NCI-H524 (cell line): ENCODE data around the gene KATNB1.
"Not testable (repeated sequence)": the region's sequence is repeated elsewhere in the genome, so short reads cannot be mapped to it uniquely, and the experiment has no call there.

Source experiments
- DNase-seq, 2 experiments: peaks; one replicate each; lab custom pipeline; 2025; lab: John Stamatoyannopoulos, UW

Gene KATNB1

DNA sequence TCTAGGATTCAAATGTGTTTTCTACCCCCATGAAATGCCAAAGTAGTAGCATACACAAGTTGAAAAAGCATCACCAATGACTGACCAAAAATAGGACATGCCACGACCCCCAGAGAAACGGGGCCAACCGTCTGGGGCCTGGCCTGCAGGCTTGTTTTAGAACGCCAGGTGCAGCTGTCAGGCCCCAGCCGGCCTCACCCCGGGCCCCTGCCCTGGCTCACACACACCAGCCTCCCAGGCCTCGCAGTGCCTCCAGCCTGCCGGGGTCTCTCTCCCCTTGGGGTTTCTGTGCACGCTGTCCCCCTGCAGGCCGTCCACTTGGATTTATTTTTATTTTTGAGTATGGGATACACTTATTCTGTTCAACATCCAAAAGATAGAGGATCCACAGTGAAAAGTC is 7.9 kb downstream of the KATNB1 start:
- DNase-seq = no peak

DNA sequence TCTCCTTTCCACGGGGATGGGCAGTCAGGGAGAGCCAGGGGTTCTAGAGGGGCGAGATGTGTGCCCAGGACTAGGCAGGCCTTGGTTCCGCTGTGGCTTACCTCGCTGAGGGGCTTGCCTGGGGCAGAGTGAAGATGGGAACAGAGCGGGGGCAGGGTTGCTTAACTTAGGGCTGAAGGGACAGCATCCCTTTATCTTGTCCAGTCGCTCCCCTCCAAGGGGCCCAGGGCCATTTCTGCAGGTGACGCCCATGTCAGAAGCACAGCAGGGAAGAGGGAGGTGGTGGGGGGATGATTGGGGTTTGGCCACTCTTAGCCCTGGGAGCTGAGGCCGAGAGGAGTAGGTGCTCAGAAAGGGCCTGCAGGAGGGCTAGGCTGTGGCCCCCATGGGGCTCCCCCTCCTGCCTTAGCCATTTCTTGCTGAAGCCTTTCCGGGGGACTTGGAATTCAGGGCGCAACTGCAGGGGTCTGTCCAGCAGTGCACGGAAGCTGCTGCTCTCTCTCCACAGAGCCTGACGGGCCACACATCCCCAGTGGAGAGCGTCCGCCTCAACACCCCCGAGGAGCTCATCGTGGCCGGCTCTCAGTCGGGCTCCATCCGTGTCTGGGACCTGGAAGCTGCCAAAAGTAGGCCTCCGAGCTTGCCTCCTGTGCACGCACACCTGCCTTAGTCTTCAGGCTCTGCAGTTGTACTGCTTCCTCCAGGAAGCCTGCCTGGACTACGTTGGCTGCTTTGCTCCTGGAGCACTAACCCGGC is 8.5 kb downstream of the KATNB1 start:
- DNase-seq = no peak

DNA sequence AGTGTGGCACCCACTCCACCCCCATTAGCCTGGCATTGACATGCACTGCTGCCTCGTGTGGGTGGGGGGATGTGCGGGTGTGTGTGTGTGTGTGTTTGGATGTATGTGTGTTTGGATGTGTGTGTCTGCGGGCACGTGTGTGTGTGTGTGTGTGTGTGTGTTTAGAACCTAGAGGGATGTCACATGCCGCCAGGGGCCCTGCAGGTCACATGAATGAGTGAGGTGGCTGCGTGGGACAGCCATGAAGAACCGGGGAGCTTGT is 9.0 kb downstream of the KATNB1 start:
- DNase-seq = no peak

DNA sequence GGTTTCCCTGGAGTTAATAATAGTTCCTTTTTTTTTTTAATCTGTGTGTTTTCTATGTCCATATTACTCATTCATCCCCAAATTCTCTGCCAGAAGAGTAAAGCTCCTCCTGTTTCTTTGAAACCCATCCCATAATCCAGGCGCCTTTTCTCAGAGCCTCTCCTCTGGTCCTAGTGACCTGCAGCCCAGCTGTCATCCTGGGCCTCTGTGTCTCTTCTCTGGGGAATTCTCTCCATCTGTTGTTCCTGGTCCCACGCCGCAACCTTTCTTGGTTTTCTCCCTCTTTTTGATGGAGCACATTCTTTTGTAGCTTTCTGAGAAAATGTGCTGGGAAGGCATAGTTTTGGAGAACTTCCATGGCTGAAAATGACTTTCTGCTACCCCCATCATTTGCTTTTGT is 10.2 kb downstream of the KATNB1 start:
- peak; percentile 52 to 76 for DNase-seq

DNA sequence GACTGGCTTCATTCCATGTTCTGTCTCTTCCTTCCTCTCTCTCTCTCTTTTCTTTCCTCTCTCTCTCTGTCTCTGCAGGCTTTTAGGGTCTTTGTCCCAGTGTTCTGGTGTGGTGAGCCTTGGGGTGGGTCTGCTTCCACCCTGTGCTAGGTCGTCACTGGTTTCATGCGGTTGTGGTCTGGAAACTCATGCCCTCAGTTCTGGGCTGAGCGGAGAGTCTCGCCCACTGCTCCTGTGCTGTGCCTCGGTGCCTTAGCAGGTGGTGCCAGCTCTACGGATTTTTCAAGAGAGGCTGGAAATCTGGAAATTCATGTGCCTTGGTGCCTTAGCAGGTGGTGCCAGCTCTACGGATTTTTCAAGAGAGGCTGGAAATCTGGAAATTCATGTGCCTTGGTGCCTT is 10.7 kb downstream of the KATNB1 start:
- DNase-seq = not testable (repeated sequence)

DNA sequence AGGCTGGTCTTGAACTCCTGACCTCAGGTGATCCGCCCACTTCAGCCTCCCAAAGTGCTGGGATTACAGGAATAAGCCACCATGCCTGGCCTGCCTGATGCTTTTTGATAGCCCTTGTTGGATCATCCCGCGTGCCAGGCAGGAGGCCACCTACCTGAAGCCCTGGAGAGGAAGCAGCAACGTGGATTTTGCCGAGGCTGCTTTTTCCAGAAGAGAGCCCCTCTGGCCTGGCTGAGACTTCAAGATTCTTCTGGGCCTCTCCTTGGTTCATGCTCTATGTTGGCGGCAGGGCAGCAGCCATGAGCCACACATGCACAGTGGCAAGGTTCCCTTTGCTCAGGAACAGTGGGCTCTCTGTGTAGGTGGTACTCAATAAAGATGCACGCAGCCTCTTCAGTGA is 11.5 kb downstream of the KATNB1 start:
- no peak for DNase-seq

DNA sequence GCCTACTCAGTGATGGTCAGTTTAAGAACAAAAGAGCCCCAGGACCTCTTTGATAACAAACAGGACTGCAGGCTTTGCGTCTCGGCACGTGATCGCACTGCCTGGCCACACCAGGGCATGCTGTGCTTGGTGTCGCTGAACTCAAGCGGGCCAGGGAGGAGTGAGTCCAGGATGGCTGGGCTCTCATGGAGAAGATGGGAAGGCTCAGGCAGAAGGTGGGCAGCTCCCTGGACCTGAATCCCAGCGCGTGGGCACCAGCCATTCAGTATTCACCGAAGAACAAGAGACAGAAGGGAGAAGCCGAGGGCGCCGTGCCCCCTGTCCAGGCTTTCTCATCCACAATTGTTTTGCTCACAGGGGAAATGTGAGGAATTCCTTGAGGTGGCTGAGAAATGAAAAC is 11.9 kb downstream of the KATNB1 start:
- DNase-seq = no peak

DNA sequence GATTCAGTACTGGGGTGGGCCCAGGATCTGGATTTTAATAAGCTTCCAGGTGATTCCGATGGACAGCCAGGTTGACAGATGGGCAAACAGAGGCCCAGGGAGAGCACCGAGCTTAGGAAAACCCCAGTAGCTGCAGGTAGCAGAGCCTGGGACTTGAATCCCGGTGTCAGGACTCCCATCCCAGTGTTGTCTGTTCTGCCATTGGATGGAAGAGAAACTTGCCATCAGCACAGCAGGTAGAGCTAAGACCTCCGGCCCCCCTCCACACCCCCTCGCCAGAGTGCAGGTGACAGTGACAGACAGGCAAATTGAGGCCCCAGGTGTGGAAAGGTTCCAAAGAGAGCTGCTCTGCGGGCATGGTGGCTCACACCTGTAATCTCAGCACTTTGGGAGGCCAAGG is 12.4 kb downstream of the KATNB1 start:
- DNase-seq = no peak

DNA sequence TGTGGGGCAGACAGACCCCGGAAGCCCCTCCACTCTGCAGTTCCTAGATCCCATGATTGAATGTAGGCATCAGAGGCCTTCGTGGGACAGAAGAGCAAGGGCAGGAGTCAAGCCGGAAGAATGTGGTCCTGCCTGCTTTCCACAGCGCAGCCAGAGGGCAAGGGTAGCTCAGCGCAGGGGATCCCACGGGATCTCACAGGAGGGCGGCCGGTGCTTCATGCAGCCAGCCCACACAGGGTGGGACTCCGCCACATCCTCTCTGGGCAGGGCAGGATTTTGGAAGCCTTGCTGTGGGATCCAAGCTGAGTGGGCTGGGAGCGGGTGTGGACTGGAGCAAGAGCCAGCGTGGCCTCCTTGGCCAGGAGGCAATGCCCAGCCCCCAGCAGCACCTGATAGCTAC is 13.0 kb downstream of the KATNB1 start:
- no peak for DNase-seq

DNA sequence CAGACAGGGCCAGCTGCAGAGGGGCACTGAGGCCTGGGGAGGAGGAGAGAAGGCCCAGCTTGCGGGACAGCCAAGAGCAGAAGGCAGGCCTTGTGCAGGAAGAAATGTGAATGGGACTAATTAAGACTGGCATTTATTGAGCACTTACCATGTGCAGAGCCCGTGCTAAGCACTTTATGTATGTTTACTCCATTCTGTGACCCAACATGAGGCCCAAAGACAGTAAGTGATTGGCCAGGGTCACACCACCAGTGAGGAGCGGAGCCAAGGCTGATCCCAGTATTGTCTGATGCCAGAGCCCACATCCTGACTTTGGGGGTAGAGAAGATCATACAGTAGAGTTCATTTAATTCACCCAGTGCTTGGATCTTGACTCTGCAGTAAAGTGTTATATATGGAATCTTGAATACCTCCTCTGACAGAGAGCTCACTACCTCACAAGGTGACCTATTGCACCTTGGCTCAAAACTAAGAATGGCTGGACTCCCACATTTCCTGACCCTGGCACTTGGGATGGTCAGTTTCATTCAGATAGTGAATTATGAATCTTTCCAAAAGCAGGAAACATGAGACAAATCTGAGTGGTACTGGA is 13.6 kb downstream of the KATNB1 start:
- DNase-seq = no peak

DNA sequence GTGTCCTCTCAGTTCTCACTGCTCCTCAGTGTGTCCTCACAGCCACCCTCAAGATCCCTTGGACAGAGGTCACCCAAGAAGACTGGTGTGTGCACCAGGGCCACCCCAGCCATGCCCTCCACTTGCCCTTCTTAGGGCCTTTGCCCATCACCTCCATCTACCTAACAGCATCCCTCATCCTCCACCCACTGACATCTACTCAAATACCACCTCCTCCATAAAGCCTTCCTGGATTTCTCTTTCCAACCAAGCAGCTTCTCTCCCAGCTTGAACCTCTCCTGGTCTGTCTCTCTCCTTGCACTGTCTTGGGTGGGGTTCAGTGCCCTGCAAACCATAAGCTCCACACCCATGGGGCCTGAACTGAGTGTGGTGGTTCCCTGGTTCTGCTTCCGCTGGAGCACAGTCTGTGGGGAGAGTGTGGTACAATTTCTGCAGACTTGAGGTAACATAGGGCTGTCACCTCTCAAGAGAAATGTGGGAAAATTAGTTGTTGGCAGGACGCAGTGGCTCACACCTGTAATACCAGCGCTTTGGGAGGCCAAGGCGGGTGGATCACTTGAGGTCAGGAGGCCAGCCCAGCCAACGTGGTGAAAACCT is 14.4 kb downstream of the KATNB1 start:
- DNase-seq = no peak

DNA sequence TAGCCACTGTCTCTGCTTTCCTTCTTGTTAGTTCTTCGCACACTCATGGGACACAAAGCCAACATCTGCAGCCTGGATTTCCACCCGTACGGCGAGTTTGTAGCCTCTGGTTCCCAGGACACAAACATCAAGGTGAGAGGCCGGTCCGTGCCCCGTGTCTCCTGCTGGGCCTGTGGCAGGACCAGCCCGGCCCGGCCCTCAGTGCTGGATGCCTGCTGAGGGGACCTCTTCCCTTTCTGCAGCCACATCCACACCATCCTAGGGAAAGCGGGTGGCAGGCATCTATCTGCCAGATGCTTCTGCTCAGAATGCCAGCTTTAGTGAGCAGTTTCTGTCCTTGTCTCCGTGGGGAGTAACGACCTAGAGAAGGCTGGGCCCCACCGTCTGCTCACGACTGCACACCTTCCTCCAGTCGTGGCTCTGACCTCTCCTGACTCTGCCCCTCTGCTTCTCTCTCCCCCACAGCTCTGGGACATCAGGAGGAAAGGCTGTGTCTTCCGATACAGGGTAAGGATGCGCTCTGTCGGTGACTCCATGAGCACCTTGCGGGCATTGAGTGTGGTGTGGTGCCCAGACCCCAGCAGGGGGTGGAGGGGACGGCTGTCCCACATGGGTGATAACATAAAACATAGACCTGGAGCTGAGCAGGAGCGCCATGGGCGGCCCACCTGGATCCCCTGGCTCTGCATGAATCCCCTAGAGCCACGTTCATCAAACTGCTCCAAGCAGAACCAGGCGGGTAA is 15.4 kb downstream of the KATNB1 start:
- DNase-seq = no peak

DNA sequence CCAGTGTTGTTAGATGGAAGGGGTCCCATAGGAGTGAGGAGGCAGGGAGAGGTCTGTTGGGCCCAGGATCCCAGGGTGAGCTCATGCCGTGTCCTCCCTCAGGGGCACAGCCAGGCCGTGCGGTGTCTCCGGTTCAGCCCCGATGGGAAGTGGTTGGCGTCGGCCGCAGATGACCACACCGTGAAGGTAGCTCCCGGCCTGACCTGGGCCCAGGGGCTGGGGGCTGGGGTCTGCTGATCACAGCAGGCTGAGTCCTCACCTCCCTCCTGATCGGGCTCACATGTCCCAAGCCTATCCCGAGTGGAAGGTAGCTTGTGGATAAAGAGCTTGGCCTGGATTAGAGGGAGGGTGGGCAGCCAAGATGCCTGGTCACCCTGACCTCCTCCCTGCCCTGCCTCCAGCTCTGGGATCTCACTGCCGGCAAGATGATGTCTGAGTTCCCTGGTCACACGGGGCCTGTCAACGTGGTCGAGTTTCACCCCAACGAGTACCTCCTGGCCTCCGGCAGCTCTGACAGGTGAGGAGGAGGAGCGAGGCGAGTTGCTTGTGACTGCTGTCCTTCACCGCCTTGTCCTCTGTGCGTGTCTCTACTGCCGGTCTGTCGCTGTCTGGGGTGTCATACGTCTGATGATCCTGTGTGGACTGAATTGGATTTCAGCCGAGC is 16.1 kb downstream of the KATNB1 start:
- no peak for DNase-seq

DNA sequence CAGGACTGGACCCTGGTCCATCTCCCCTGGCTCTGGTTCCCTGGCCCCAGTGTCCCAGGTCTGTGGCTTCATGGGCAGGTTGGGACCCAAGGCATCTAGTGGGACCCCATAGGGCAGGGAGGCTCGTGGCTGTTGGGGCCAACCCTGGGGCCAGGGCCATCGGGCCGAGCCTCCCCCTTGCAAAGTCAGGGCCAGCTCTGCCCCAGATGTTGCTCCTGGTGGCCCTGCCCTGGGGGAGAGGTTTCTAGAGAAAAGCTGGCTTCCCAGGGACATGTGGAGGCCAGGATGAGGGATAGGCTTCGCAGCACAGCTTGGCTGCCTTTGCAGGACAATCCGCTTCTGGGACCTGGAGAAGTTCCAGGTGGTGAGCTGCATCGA is 16.6 kb downstream of the KATNB1 start:
- DNase-seq = no peak

DNA sequence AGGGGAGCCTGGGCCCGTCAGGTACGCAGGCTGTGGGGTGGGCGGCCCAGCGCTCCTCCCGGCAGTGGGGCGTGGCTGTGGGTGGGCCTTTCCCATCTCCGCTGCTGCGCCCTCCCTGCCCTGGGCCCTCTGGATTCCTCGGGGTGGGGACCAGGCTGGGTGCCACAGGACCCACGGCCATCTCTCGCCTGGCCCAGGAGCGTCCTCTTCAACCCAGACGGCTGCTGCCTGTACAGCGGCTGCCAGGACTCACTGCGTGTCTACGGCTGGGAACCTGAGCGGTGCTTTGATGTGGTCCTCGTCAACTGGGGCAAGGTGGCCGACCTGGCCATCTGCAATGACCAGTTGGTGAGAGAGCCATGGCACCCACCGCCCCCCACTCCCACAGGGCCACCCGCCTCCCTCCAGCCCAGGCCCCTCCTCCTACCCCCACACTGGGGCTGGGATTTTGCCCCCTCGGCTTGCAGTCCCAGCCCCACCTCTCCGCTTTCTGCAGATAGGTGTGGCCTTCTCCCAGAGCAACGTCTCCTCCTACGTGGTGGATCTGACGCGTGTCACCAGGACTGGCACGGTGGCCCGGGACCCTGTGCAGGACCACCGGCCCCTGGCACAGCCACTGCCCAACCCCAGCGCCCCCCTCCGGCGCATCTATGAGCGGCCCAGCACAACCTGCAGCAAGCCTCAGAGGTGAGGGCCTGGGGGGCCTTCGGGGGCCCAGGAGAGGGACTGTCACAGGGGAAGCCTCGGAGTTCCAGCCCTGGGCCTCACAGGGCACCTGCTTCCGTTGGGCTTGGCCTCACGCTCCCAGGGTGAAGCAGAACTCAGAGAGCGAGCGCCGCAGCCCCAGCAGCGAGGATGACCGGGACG is 17.2 kb downstream of the KATNB1 start:
- DNase-seq = no peak

DNA sequence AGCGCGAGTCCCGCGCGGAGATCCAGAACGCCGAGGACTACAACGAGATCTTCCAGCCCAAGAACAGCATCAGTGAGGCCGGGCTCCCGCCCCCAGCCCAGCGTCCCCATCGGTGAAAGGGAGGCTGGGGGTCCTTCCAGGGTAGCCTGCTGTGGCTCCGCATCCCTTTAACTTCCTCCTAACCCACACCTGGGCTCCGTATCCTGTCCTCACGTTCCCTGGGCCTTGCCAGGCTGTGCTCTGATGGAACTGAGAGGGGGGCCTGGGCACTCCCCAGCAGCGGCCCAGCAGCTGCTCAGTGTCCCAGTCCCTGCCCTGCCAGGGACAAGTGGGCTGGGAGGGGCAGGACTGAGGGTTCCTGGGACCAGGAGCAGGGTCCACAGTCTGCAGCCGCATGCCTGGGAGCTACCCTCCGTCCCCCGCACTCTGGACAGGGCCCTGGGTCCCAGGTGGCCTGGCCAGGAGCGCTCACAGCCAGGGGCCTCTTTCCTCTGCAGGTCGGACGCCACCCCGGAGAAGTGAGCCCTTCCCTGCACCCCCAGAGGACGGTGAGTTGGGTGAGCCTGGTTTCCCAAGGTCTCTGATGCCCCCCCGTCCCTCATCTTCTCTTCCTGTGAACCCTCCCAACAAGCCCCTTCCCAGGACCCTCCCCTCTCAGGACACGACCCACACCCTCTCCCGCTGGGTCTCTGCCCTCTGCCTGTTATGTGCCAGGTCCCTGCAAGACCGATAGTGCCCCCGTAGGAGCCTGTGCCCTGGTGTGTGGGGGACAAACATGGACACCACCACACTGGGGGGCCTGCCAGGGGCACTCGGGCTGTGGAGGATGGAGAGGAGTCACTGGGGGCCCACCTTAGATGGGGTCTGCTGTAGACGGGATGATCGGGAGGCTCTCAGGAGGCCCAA is 18.1 kb downstream of the KATNB1 start:
- no peak for DNase-seq

DNA sequence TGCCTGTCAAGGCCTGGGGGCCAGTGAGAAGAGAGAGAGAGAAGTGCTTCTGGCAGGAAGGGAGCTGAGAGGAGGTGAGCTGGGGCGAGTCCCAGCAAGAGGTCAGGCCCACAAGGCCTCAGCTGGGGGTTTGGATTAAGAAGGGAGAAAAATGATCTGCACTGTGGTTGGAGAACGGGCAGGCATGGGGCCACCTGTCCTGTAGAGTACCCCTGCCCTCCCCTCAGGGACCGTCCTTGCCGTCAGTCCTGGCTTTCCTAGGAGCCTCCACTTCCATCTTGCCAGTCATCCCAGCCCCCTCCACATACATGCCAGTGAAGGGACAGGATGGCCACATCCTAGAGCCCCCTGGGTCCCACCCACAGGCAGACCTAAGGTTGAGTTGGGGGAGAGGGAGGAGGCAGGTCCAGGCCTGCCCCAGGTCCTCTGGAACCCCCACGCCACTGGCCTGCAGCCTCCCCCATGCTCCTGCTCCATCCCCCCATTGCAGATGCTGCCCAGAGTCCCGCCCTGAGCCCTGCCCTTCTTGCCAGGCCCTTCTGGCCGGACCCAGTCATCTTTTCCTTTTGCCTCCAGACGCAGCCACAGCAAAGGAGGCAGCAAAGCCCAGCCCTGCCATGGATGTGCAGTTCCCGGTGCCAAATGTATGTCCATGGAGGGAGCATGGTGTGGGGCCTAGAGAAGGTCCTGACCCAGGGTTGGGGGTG is 18.9 kb downstream of the KATNB1 start:
- DNase-seq = no peak

DNA sequence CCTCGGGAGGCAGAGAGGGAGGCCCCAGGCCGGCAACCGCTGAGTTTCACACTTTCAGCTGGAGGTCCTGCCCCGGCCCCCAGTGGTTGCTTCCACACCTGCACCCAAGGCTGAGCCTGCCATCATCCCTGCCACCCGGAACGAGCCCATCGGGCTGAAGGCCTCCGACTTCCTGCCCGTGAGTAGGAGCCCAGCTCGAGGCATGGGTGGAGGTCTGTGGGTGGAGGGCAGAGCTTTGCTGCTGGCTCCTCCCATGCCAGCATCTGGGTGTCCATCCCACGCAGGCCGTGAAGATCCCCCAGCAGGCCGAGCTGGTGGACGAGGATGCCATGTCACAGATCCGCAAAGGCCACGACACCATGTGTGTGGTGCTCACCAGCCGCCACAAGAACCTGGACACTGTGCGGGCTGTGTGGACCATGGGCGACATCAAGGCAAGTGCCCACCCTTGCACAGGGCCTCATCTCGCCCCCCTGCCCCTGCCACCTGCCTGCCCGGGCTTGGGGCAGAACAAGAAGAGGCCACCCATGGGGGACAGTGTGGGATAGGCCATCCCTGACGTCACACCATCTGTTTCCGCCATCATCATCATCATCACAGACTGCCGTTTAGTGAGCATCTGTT is 19.6 kb downstream of the KATNB1 start:
- no peak for DNase-seq

DNA sequence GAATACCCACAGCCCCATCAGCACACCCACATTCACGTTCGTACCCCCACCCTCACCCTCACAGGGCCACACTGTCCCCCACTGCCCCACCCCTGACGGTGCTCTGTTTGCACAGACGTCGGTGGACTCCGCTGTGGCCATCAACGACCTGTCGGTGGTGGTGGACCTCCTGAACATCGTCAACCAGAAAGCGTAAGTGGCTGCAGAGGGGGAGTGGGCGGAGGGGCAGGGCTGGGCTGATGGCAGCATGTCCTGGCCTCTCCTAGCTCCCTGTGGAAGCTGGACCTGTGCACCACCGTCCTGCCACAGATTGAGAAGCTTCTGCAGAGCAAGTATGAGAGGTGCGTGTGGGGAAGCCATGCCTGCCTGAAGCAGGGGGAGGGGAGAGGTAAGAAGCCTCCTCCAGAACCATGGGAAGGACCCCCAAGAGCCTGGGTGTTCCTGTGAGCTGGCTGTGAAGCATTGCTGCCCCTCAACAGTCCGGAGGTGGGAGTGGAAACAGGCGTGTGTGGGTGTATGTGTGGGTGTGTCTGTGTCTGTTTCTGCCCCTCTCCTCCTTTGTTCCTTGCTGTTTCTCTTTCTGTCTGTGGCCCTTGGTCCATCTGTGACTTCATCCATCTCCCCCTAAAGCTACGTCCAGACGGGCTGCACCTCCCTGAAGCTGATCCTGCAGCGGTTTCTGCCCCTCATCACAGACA is 20.3 kb downstream of the KATNB1 start:
- DNase-seq = no peak
